Caco-2 (cell line): ENCODE results near the gene TMEM201. TPM values are rescaled to one million over a fixed set of nuclear protein-coding genes. Genes with fewer than 3 reads are reported as not detected.

Source experiments
- BruUV-seq: library from RNA; stranded (reverse); fragments of 400-500 nt; replicated peaks from 2 replicates; lab custom pipeline; 2021; lab: Mats Ljungman, UMichigan
- CTCF ChIA-PET: fragments of 300-600 bp; sonication (Branson Sonifier 250); formaldehyde crosslinking; loops from one replicate; lab custom pipeline; 2022; ENCODE audit warnings: antibody characterized with exemption; lab: Charles Lee
- POLR2A ChIA-PET: fragments of 300-600 bp; sonication (Branson Sonifier 250); formaldehyde crosslinking; loops from one replicate; lab custom pipeline; 2022; ENCODE audit warnings: antibody characterized with exemption; lab: Charles Lee
- DNase-seq, 2 experiments: peaks; one replicate each; pipeline versions ENCODE4 v3.0.0 to v3.0.0-alpha.2; 2020 to 2022
- H3K27me3 ChIP-seq: replicated peaks from 2 replicates; pipeline ENCODE4 v1.6.0; 2011; ENCODE audit warnings: low read length; ENCODE audit not compliant: control insufficient read depth, insufficient read depth
- H3K36me3 ChIP-seq: 2 replicates; pipeline ENCODE4 v1.5.1; 2011; ENCODE audit warnings: low read length; ENCODE audit not compliant: control insufficient read depth, insufficient read depth
- H3K4me1 ChIP-seq: fragments of 250-450 bp; sonication (Bioruptor Pico); 2 replicates; pipeline ENCODE4 v1.5.1; 2020; ENCODE audit warnings: mild to moderate bottlenecking
- H3K4me3 ChIP-seq: 2 replicates; pipeline ENCODE4 v1.5.1; 2011; ENCODE audit warnings: low read depth, mild to moderate bottlenecking, control low read depth, low read length
- H3K9me3 ChIP-seq: fragments of 250-450 bp; sonication (Bioruptor Pico); 2 replicates; pipeline ENCODE4 v1.5.1; 2020; ENCODE audit warnings: mild to moderate bottlenecking, moderate library complexity
- H3K27ac Mint-ChIP-seq: one replicate; pipeline ENCODE4 v1.8.0; 2022; ENCODE audit warnings: mixed read lengths; ENCODE audit not compliant: unreplicated experiment
- H3K27me3 Mint-ChIP-seq: one replicate; pipeline ENCODE4 v1.8.0; 2022; ENCODE audit warnings: mixed read lengths; ENCODE audit not compliant: insufficient read depth, unreplicated experiment
- H3K36me3 Mint-ChIP-seq: one replicate; pipeline ENCODE4 v1.8.0; 2022; ENCODE audit warnings: mild to moderate bottlenecking, mixed read lengths; ENCODE audit not compliant: insufficient read depth, unreplicated experiment
- H3K4me1 Mint-ChIP-seq: one replicate; pipeline ENCODE4 v1.8.0; 2022; ENCODE audit warnings: low read depth, mixed read lengths; ENCODE audit not compliant: unreplicated experiment
- H3K4me3 Mint-ChIP-seq: one replicate; pipeline ENCODE4 v1.8.0; 2022; ENCODE audit warnings: mild to moderate bottlenecking, moderate library complexity, mixed read lengths; ENCODE audit not compliant: unreplicated experiment
- H3K9me3 Mint-ChIP-seq: one replicate; pipeline ENCODE4 v1.8.0; 2022; ENCODE audit warnings: mixed read lengths; ENCODE audit not compliant: unreplicated experiment
- CTCF ChIP-seq, 2 experiments: fragments of 200-600 bp in 1 of 2; IDR thresholded peaks; 1 replicate in 1 of 2; 2 replicates in 1 of 2; pipeline versions ENCODE4 v1.5.1 to v1.8.0; 2011 to 2022; ENCODE audit warnings: antibody characterized with exemption in 1 of 2, control low read depth in 1 of 2, inconsistent platforms in 1 of 2, low read depth in 1 of 2, low read length in 1 of 2, mild to moderate bottlenecking in 1 of 2, moderate library complexity in 1 of 2; ENCODE audit not compliant: insufficient read depth in 1 of 2, severe bottlenecking in 1 of 2, unreplicated experiment in 1 of 2
- intact Hi-C: fragments of 100-400 bp; cut with micrococcal nuclease; formaldehyde crosslinking; loops from one replicate; pipeline ENCODE4 v1.10.0; 2022; ENCODE audit not compliant: unreplicated experiment
- total RNA-seq: library from RNA; stranded (reverse); gene quantifications from 2 replicates; pipeline ENCODE4 v1.2.3, GENCODE V29; 2022

Gene TMEM201
- total RNA-seq, 1 experiment from 2014 or later, result 27.2 TPM

DNA sequence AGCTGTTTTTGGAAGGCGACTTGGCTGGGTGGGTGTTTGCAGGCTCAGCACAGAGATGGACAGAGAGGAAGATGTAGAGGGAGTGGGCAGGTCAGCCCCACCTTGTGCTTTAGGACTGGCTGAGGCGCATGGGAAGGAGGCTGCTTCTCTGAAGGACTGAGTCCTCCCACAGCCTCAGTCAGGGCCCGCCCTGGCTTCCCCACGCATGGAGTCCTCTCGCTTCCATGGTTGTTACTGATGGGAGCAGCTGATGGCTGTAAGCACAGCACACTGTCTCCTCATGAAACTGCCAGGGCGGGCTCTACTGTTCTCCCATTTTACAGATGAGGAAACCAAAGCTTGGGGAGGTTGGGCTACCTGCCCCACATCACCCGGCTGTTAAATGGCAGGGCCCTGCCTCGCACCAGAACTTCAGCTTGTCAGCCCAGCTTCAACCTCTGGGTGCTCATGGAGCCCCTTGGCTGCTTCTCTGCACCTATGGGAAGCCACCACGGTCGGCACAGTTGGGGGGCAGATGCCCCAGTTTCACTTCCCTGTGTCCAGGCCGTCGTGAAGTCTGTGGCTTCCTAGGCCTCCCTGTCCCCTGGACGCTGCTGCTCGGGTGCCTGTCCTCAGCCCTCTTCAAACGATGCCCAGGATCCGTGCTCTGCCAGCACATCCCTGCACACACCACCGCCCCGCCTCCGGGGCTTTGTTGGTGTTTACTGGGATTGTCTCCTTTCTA, 2.4 kb downstream of the TMEM201 start:
- no peak for TF ChIP-seq CTCF (IDR thresholded peaks at IDR 0.05; ENCODE audit: insufficient read depth in 1 of 2, low read depth in 1 of 2, low read length in 1 of 2, severe bottlenecking in 1 of 2, unreplicated experiment in 1 of 2)
- no peak for DNase-seq
- H3K27ac Mint-ChIP-seq, result no peak overlapping the region
- peaks cover 7% of the 10 kb centered on the region for H3K4me1 Mint-ChIP-seq
- intact Hi-C loops, result no loop called here
- H3K4me3 Mint-ChIP-seq, result no peak overlapping the region
- no peaks in the 10 kb centered on the region for H3K9me3 ChIP-seq
- H3K4me1 ChIP-seq, result peaks cover 7% of the 10 kb centered on the region; the same call in 1 of the 2 replicates
- BruUV-seq, result no TSS peak
- H3K4me3 ChIP-seq, result no peak overlapping the region
- ChIA-PET POLR2A (no interaction called here), CTCF (no interaction called here)
- H3K27me3 Mint-ChIP-seq, result no peaks in the 10 kb centered on the region
- no peaks in the 10 kb centered on the region for H3K27me3 ChIP-seq
- H3K36me3 Mint-ChIP-seq, result peaks cover 10% of the 10 kb centered on the region
- no peaks in the 10 kb centered on the region for H3K9me3 Mint-ChIP-seq
- no peaks in the 10 kb centered on the region for H3K36me3 ChIP-seq

GRCh38 chr1:9591669-9592509, 3.2 kb downstream of the TMEM201 start:
- intact Hi-C loops, result no loop called here
- DNase-seq, result no peak
- ChIA-PET POLR2A (no interaction called here), CTCF (interaction anchor here (0.6 to 1.1 kb wide), 2 partner anchors 95 to 199 kb away, joined by 3 to 5 read pairs; no protein-coding TSS in a partner anchor)
- Mint-ChIP-seq H3K27ac (no peak overlapping the region), H3K4me3 (no peak overlapping the region), H3K9me3 (no peaks in the 10 kb centered on the region), H3K36me3 (peaks cover 10% of the 10 kb centered on the region), H3K27me3 (no peaks in the 10 kb centered on the region), H3K4me1 (peaks cover 7% of the 10 kb centered on the region)
- Histone ChIP-seq H3K4me1 (peaks cover 7% of the 10 kb centered on the region; the same call in 1 of the 2 replicates), H3K36me3 (no peaks in the 10 kb centered on the region), H3K4me3 (no peak overlapping the region), H3K9me3 (no peaks in the 10 kb centered on the region), H3K27me3 (no peaks in the 10 kb centered on the region)
- no peak for TF ChIP-seq CTCF (IDR thresholded peaks at IDR 0.05; ENCODE audit: insufficient read depth in 1 of 2, low read depth in 1 of 2, low read length in 1 of 2, severe bottlenecking in 1 of 2, unreplicated experiment in 1 of 2)
- BruUV-seq, result no TSS peak

DNA sequence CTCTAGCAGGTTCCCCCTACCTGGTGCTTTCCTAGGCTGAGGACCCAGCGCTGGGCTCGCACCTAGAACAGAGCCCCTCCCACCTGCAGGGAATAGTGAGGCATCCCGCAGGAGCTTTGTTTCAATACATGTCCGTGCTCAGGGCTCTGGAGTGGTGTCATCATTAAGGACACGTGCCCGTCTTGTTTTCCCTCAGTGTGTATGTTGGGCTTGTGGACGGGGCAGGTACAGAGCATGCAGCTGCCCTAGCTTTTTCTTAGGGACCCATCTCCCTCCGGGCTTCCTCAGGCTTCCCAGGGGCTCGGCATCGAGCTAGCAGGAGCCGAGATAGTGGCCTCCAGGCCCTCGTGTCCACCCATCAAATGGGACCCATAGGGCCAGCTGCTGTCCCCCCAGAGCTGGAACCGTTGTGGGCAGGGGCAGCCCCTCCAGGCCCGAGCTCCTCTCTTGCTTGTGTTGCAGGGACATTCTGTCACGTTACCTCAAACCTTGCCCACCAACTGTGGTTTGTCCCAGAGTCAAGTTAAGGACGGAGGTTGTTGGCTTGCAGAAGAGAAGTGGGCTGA, 3.9 kb downstream of the TMEM201 start:
- Histone ChIP-seq H3K4me3 (no peak overlapping the region), H3K4me1 (peaks cover 7% of the 10 kb centered on the region; the same call in 1 of the 2 replicates), H3K36me3 (no peaks in the 10 kb centered on the region), H3K27me3 (no peaks in the 10 kb centered on the region), H3K9me3 (no peaks in the 10 kb centered on the region)
- TF ChIP-seq CTCF (IDR thresholded peaks at IDR 0.05; ENCODE audit: insufficient read depth in 1 of 2, low read depth in 1 of 2, low read length in 1 of 2, severe bottlenecking in 1 of 2, unreplicated experiment in 1 of 2), result no peak
- intact Hi-C loops, result no loop called here
- ChIA-PET CTCF (interaction anchor here (1.1 kb wide), 1 partner anchor 95 kb away, joined by 3 read pairs; no protein-coding TSS in a partner anchor), POLR2A (no interaction called here)
- no peak for DNase-seq
- Mint-ChIP-seq H3K4me3 (no peak overlapping the region), H3K27ac (no peak overlapping the region), H3K27me3 (no peaks in the 10 kb centered on the region), H3K4me1 (peaks cover 5% of the 10 kb centered on the region), H3K9me3 (no peaks in the 10 kb centered on the region), H3K36me3 (peaks cover 10% of the 10 kb centered on the region)
- no TSS peak for BruUV-seq
